Endothelial cell of umbilical vein (primary cell): ENCODE results near the gene RGR. TPM values are rescaled to one million over a fixed set of nuclear protein-coding genes. Genes with fewer than 3 reads are reported as not detected.

Experiments
- BruUV-seq: library from RNA; stranded (reverse); fragments of 400-500 nt; replicated peaks from 2 replicates; lab custom pipeline; 2021; lab: Mats Ljungman, UMichigan
- CTCF ChIA-PET: fragments of 300-600, 350-600 bp; sonication (Branson Sonifier 250); formaldehyde crosslinking; loops from one replicate; lab custom pipeline; 2021; ENCODE audit warnings: antibody characterized with exemption, inconsistent platforms; lab: Charles Lee
- POLR2A ChIA-PET: fragments of 300-600, 350-600 bp; sonication (Branson Sonifier 250); formaldehyde crosslinking; loops from one replicate; lab custom pipeline; 2021; ENCODE audit warnings: antibody characterized with exemption, inconsistent platforms; lab: Charles Lee
- DNase-seq: peaks from one replicate; pipeline ENCODE4 v3.0.0-alpha.2; 2011; ENCODE audit warnings: low read depth, low spot score
- FAIRE-seq: peaks from 2 replicates; lab custom pipeline; 2011; peaks lifted over from hg19 to GRCh38; lab: Jason Lieb, UNC
- H2AFZ ChIP-seq: 2 replicates; pipeline ENCODE4 v1.6.0; 2012; ENCODE audit warnings: low read depth, low read length, control low read depth, inconsistent platforms
- H3K27ac ChIP-seq: 2 replicates; pipeline ENCODE4 v1.5.1; 2011; ENCODE audit warnings: low read depth, mild to moderate bottlenecking, control low read depth, low read length, moderate library complexity; ENCODE audit not compliant: insufficient read depth
- H3K27me3 ChIP-seq, 2 experiments: 2 replicates each; pipeline versions ENCODE4 v1.6.0 to v1.6.1; 2011; ENCODE audit warnings: low read length in 2 of 2, mixed read lengths in 1 of 2; ENCODE audit not compliant: control insufficient read depth in 2 of 2, insufficient read depth in 2 of 2
- H3K36me3 ChIP-seq, 2 experiments: 2 replicates in 1 of 2; 3 replicates in 1 of 2; pipeline ENCODE4 v1.5.1; 2011; ENCODE audit warnings: low read length in 2 of 2, mild to moderate bottlenecking in 1 of 2, moderate library complexity in 1 of 2; ENCODE audit not compliant: control insufficient read depth in 2 of 2, insufficient read depth in 2 of 2; ENCODE audit errors: extremely low read depth in 1 of 2
- H3K4me1 ChIP-seq: 3 replicates; pipeline ENCODE4 v1.5.1; 2011; ENCODE audit warnings: mild to moderate bottlenecking, low read length; ENCODE audit not compliant: control insufficient read depth, insufficient read depth; ENCODE audit errors: extremely low read depth
- H3K4me2 ChIP-seq: 2 replicates; pipeline ENCODE4 v1.6.1; 2011; ENCODE audit warnings: low read length, control low read depth, mixed read lengths; ENCODE audit not compliant: insufficient read depth
- H3K4me3 ChIP-seq, 3 experiments: fragments of 200-600 bp in 1 of 3; sonication (generic), shearing (Covaris generic) in 1 of 3; replicated peaks in 1 of 3; 2 replicates each; pipeline ENCODE4 v1.5.1; 2011 to 2016; ENCODE audit warnings: control low read depth in 3 of 3, low read length in 3 of 3, mild to moderate bottlenecking in 2 of 3, inconsistent platforms in 1 of 3, low read depth in 1 of 3, moderate library complexity in 1 of 3; ENCODE audit not compliant: insufficient read depth in 1 of 3
- H3K79me2 ChIP-seq: 2 replicates; pipeline ENCODE4 v1.6.0; 2012; ENCODE audit warnings: low read length, inconsistent platforms; ENCODE audit not compliant: control insufficient read depth, insufficient read depth
- H3K9ac ChIP-seq: replicated peaks from 2 replicates; pipeline ENCODE3; 2011; ENCODE audit warnings: low read length, control low read depth; ENCODE audit not compliant: insufficient read depth; ENCODE audit errors: extremely low read depth
- H3K9me1 ChIP-seq: replicated peaks from 3 replicates; pipeline ENCODE4 v1.6.0; 2011; ENCODE audit warnings: mild to moderate bottlenecking, low read length; ENCODE audit not compliant: control insufficient read depth, insufficient read depth; ENCODE audit errors: extremely low read depth
- H3K9me3 ChIP-seq: replicated peaks from 2 replicates; pipeline ENCODE4 v1.5.1; 2012; ENCODE audit warnings: low read length, inconsistent platforms; ENCODE audit not compliant: control insufficient read depth, insufficient read depth
- H4K20me1 ChIP-seq: replicated peaks from 2 replicates; pipeline ENCODE3; 2011; ENCODE audit warnings: mild to moderate bottlenecking, low read length; ENCODE audit not compliant: control insufficient read depth, insufficient read depth; ENCODE audit errors: extremely low read depth
- CTCF ChIP-seq, 2 donors: IDR thresholded peaks; 1 replicate in 1 of 2; 2 replicates in 1 of 2; pipeline ENCODE4 v1.5.1; 2011; ENCODE audit warnings: low read length in 2 of 2, mild to moderate bottlenecking in 2 of 2, moderate library complexity in 2 of 2, control low read depth in 1 of 2, inconsistent platforms in 1 of 2, low read depth in 1 of 2; ENCODE audit not compliant: insufficient read depth in 1 of 2; ENCODE audit errors: extremely low read depth in 1 of 2
- EZH2 ChIP-seq: IDR thresholded peaks from 2 replicates; pipeline ENCODE4 v1.6.1; 2012; ENCODE audit warnings: borderline replicate concordance, low read depth, mild to moderate bottlenecking, moderate library complexity, low read length, inconsistent platforms; ENCODE audit not compliant: severe bottlenecking
- FOS ChIP-seq: IDR thresholded peaks from 2 replicates; pipeline ENCODE4 v1.6.1; 2011; ENCODE audit warnings: mild to moderate bottlenecking, low read length, moderate library complexity, borderline replicate concordance; ENCODE audit not compliant: insufficient read depth
- GATA2 ChIP-seq: IDR thresholded peaks from 2 replicates; pipeline ENCODE4 v1.7.0; 2011; ENCODE audit warnings: low read depth, mild to moderate bottlenecking, moderate library complexity, mixed read lengths, low read length; ENCODE audit not compliant: insufficient read length, insufficient read depth
- JUN ChIP-seq: IDR thresholded peaks from 2 replicates; pipeline ENCODE4 v1.6.1; 2011; ENCODE audit warnings: borderline replicate concordance, low read depth; ENCODE audit not compliant: insufficient read length, insufficient read depth
- MAX ChIP-seq: IDR thresholded peaks from 2 replicates; pipeline ENCODE4 v1.6.1; 2011; ENCODE audit not compliant: insufficient read depth, insufficient read length
- MYC ChIP-seq: IDR thresholded peaks from one replicate; pipeline ENCODE4 v1.6.1; 2011; ENCODE audit warnings: mild to moderate bottlenecking, low read depth, low read length
- POLR2A ChIP-seq: IDR thresholded peaks from 2 replicates; pipeline ENCODE4 v1.6.1; 2012; ENCODE audit warnings: low read depth, mild to moderate bottlenecking, control low read depth, low read length
- POLR2AphosphoS5 ChIP-seq: IDR thresholded peaks from 2 replicates; pipeline ENCODE4 v1.6.1; 2012; ENCODE audit warnings: low read depth, mild to moderate bottlenecking, control low read depth, low read length, moderate library complexity; ENCODE audit not compliant: insufficient read depth
- dilution Hi-C: fragments of 300-500 bp; cut with MboI; formaldehyde crosslinking; loops from one replicate; pipeline ENCODE4 v1.15.0; 2019; ENCODE audit warnings: low sequenced_read_pairs; ENCODE audit not compliant: extremely low pct_ligation_motif_present
- intact Hi-C: fragments of 100-400 bp; cut with micrococcal nuclease; formaldehyde crosslinking; loops from one replicate; pipeline ENCODE4 v1.10.0; 2022
- polyA plus RNA-seq, 4 experiments: library from polyadenylated mRNA; depleted of rRNA in 3 of 4; stranded (reverse) in 3 of 4; unstranded in 1 of 4; fragments of >200 nt; gene quantifications; 2 replicates each; pipeline versions ENCODE4 v1.2.1 to v1.2.3, GENCODE V29; 2011 to 2012; ENCODE audit warnings: missing spikeins in 1 of 4
- total RNA-seq: library from RNA; stranded (reverse); gene quantifications from 2 replicates; pipeline ENCODE4 v1.2.3, GENCODE V29; 2021

Gene RGR
- total and polyA plus RNA-seq, 2 donors (not counting 3 experiments of a cell fraction or from before 2014, with no cell fraction given): not detected

- dilution Hi-C loops: no loop called here
- DNase-seq: no peak
- no peaks in the 10 kb centered on the region for H3K79me2 ChIP-seq
- no peak overlapping the region for H3K4me2 ChIP-seq
- H4K20me1 ChIP-seq: no peaks in the 10 kb centered on the region
- peaks cover 4 to 7% of the 10 kb centered on the region in 2 experiments for H3K27me3 ChIP-seq
- H3K4me1 ChIP-seq: no peaks in the 10 kb centered on the region
- no peaks in the 10 kb centered on the region for H3K36me3 ChIP-seq
- TF ChIP-seq MYC: no peak
- no peak for TF ChIP-seq FOS
- TF ChIP-seq POLR2A: no peak
- TF ChIP-seq JUN: no peak
- TF ChIP-seq MAX: no peak
- no peak for TF ChIP-seq GATA2
- TF ChIP-seq CTCF (IDR thresholded peaks at IDR 0.05; ENCODE audit: extremely low read depth in 1 of 2, insufficient read depth in 1 of 2, low read depth in 1 of 2, low read length in 2 of 2): no peak
- TF ChIP-seq POLR2AphosphoS5: no peak
- TF ChIP-seq EZH2: no peak
- ChIA-PET POLR2A (no interaction called here), CTCF (interaction anchor here (0.7 to 2.0 kb wide), 11 partner anchors 10 to 283 kb away, joined by 3 to 16 read pairs (median 4); partner anchors contain the start of gene RGR)
- no peak for FAIRE-seq
- no peaks in the 10 kb centered on the region for H3K9me3 ChIP-seq
- H3K9ac ChIP-seq: no peak overlapping the region
- H3K9me1 ChIP-seq: no peaks in the 10 kb centered on the region
- no peak overlapping the region for H3K4me3 ChIP-seq
- no TSS peak for BruUV-seq
- intact Hi-C loops: no loop called here
- H3K27ac ChIP-seq: no peak overlapping the region
- no peak overlapping the region for H2AFZ ChIP-seq
Measured at GRCh38 chr10:84257343-84258020, 12.6 kb downstream of the RGR start.
